EH (cell line): Measurements from ENCODE around the gene SYTL1.

Experiments used
- DNase-seq: peaks from one replicate; pipeline ENCODE4 v3.0.0-alpha.2; 2015; ENCODE audit warnings: low read depth

SYTL1 gene

GRCh38 chr1:27341525-27342252, at the start of gene SYTL1:
SYTL1 (plus strand) TSS chr1:27342022; CDS start chr1:27345335, 3,313 bp downstream.
- DNase-seq = peak; percentile 75

- DNase-seq = peak; percentile 46
Observed at GRCh38 chr1:27292106-27292505, 49.7 kb upstream of the SYTL1 start.

GRCh38 chr1:27293915-27294314, 47.9 kb upstream of the SYTL1 start:
- DNase-seq = no peak

GRCh38 chr1:27296773-27297291, 45.0 kb upstream of the SYTL1 start:
- DNase-seq = peak; percentile 68

- DNase-seq = no peak
Observed at GRCh38 chr1:27297903-27298302, 43.9 kb upstream of the SYTL1 start.

- no peak for DNase-seq
Observed at GRCh38 chr1:27298632-27299384, 43.0 kb upstream of the SYTL1 start.

- DNase-seq = peak; percentile 100
Observed at GRCh38 chr1:27299385-27300271, 42.2 kb upstream of the SYTL1 start.

GRCh38 chr1:27300341-27301051, 41.3 kb upstream of the SYTL1 start:
- peak; percentile 91 for DNase-seq

- no peak for DNase-seq
Observed at GRCh38 chr1:27301052-27301422, 40.8 kb upstream of the SYTL1 start.

GRCh38 chr1:27301582-27302199, 40.1 kb upstream of the SYTL1 start:
- DNase-seq = no peak

GRCh38 chr1:27302612-27303011, 39.2 kb upstream of the SYTL1 start:
- DNase-seq = no peak

- DNase-seq = no peak
Observed at GRCh38 chr1:27303509-27303908, 38.3 kb upstream of the SYTL1 start.

- no peak for DNase-seq
Observed at GRCh38 chr1:27306071-27306470, 35.8 kb upstream of the SYTL1 start.

GRCh38 chr1:27306892-27307761, 34.7 kb upstream of the SYTL1 start:
- no peak for DNase-seq

- DNase-seq = no peak
Observed at GRCh38 chr1:27307874-27308598, 33.8 kb upstream of the SYTL1 start.

- peak; percentile 17 for DNase-seq
Observed at GRCh38 chr1:27314169-27314568, 27.7 kb upstream of the SYTL1 start.

GRCh38 chr1:27314737-27315136, 27.1 kb upstream of the SYTL1 start:
- no peak for DNase-seq

GRCh38 chr1:27316860-27317259, 25.0 kb upstream of the SYTL1 start:
- no peak for DNase-seq

- no peak for DNase-seq
Observed at GRCh38 chr1:27318136-27318535, 23.7 kb upstream of the SYTL1 start.
